ENCODE results near the gene ZHX3. TPM values are rescaled to one million over a fixed set of nuclear protein-coding genes. Genes with fewer than 3 reads are reported as not detected.

ZHX3 gene
- total RNA-seq, 1 experiment from 2014 or later = 22.7 TPM

- TF ChIP-seq CTCF (IDR thresholded peaks at IDR 0.05; ENCODE audit: unreplicated experiment) = no peak
- Mint-ChIP-seq H3K9me3 (ENCODE audit: low read depth, unreplicated experiment) (no peaks in the 10 kb centered on the region), H3K4me3 (ENCODE audit: low read depth, unreplicated experiment) (no peak overlapping the region), H3K27ac (ENCODE audit: unreplicated experiment) (no peak overlapping the region), H3K27me3 (ENCODE audit: unreplicated experiment) (no peaks in the 10 kb centered on the region), H3K36me3 (ENCODE audit: insufficient read depth, unreplicated experiment) (no peaks in the 10 kb centered on the region), H3K4me1 (ENCODE audit: low read depth, unreplicated experiment) (peaks cover 20% of the 10 kb centered on the region)
- intact Hi-C loops (cut with micrococcal nuclease; ENCODE audit: unreplicated experiment) = no loop called here
- DNase-seq = no peak
- CTCF ChIA-PET = no interaction called here
- BruUV-seq (replicated peaks) = no TSS peak
Measured at GRCh38 chr20:41155261-41155660, 162.3 kb downstream of the ZHX3 start.

GRCh38 chr20:41154436-41155176, 162.9 kb downstream of the ZHX3 start:
- H3K4me1 Mint-ChIP-seq (ENCODE audit: low read depth, unreplicated experiment) = peaks cover 23% of the 10 kb centered on the region
- no peaks in the 10 kb centered on the region for H3K27me3 Mint-ChIP-seq (ENCODE audit: unreplicated experiment)
- H3K4me3 Mint-ChIP-seq (ENCODE audit: low read depth, unreplicated experiment) = no peak overlapping the region
- TF ChIP-seq CTCF (IDR thresholded peaks at IDR 0.05; ENCODE audit: unreplicated experiment) = no peak
- CTCF ChIA-PET = no interaction called here
- intact Hi-C loops (cut with micrococcal nuclease; ENCODE audit: unreplicated experiment) = no loop called here
- H3K27ac Mint-ChIP-seq (ENCODE audit: unreplicated experiment) = no peak overlapping the region
- BruUV-seq (replicated peaks) = no TSS peak
- no peak for DNase-seq
- no peaks in the 10 kb centered on the region for H3K36me3 Mint-ChIP-seq (ENCODE audit: insufficient read depth, unreplicated experiment)
- H3K9me3 Mint-ChIP-seq (ENCODE audit: low read depth, unreplicated experiment) = no peaks in the 10 kb centered on the region

- CTCF ChIA-PET = interaction anchor here (0.7 kb wide), 1 partner anchor 637 kb away, joined by 6 read pairs; no protein-coding TSS in a partner anchor
- Mint-ChIP-seq H3K4me1 (ENCODE audit: low read depth, unreplicated experiment) (peaks cover 27% of the 10 kb centered on the region), H3K27ac (ENCODE audit: unreplicated experiment) (no peak overlapping the region), H3K4me3 (ENCODE audit: low read depth, unreplicated experiment) (no peak overlapping the region), H3K36me3 (ENCODE audit: insufficient read depth, unreplicated experiment) (no peaks in the 10 kb centered on the region), H3K27me3 (ENCODE audit: unreplicated experiment) (no peaks in the 10 kb centered on the region), H3K9me3 (ENCODE audit: low read depth, unreplicated experiment) (peaks cover 5% of the 10 kb centered on the region)
- DNase-seq = no peak
- BruUV-seq (replicated peaks) = no TSS peak
- intact Hi-C loops (cut with micrococcal nuclease; ENCODE audit: unreplicated experiment) = no loop called here
- TF ChIP-seq CTCF (IDR thresholded peaks at IDR 0.05; ENCODE audit: unreplicated experiment) = no peak
Measured at GRCh38 chr20:41152108-41152757, 165.3 kb downstream of the ZHX3 start.

- Mint-ChIP-seq H3K36me3 (ENCODE audit: insufficient read depth, unreplicated experiment) (no peaks in the 10 kb centered on the region), H3K4me3 (ENCODE audit: low read depth, unreplicated experiment) (no peak overlapping the region), H3K27ac (ENCODE audit: unreplicated experiment) (no peak overlapping the region), H3K27me3 (ENCODE audit: unreplicated experiment) (no peaks in the 10 kb centered on the region), H3K9me3 (ENCODE audit: low read depth, unreplicated experiment) (peaks cover 5% of the 10 kb centered on the region), H3K4me1 (ENCODE audit: low read depth, unreplicated experiment) (peaks cover 21% of the 10 kb centered on the region)
- no peak for TF ChIP-seq CTCF (IDR thresholded peaks at IDR 0.05; ENCODE audit: unreplicated experiment)
- no peak for DNase-seq
- CTCF ChIA-PET = interaction anchor here (0.7 to 1.0 kb wide), 3 partner anchors 15 to 638 kb away, joined by 3 to 6 read pairs (median 3); partner anchors contain the start of gene LPIN3
- intact Hi-C loops (cut with micrococcal nuclease; ENCODE audit: unreplicated experiment) = no loop called here
- BruUV-seq (replicated peaks) = no TSS peak
Measured at GRCh38 chr20:41151134-41151869, 166.2 kb downstream of the ZHX3 start.
